Upper lobe of right lung (tissue), 1 donor: ENCODE measurements around the gene UGT1A3. TPM values are rescaled to one million over a fixed set of nuclear protein-coding genes. Genes with fewer than 3 reads are reported as not detected.
"Not testable (repeated sequence)": the region's sequence is repeated elsewhere in the genome, so short reads cannot be mapped to it uniquely, and the experiment has no call there.

Experiments
- ATAC-seq: fragments of 200-7000 bp; cut with Tn5 transposase; one replicate; pipeline ENCODE4 v1.9.1; 2020; ENCODE audit warnings: mild to moderate bottlenecking, moderate library complexity
- DNase-seq: peaks from one replicate; pipeline ENCODE4 v3.0.0-alpha.2; 2020
- H3K27ac ChIP-seq: fragments of 200-600 bp; one replicate; pipeline ENCODE4 v1.8.0; 2022
- H3K27me3 ChIP-seq: fragments of 200-600 bp; one replicate; pipeline ENCODE4 v1.8.0; 2022; ENCODE audit warnings: mild to moderate bottlenecking
- H3K36me3 ChIP-seq: fragments of 200-600 bp; one replicate; pipeline ENCODE4 v1.8.0; 2022
- H3K4me1 ChIP-seq: fragments of 200-600 bp; one replicate; pipeline ENCODE4 v1.8.0; 2022
- H3K4me3 ChIP-seq: fragments of 200-600 bp; one replicate; pipeline ENCODE4 v1.8.0; 2022; ENCODE audit warnings: mild to moderate bottlenecking
- H3K9me3 ChIP-seq: fragments of 200-600 bp; one replicate; pipeline ENCODE4 v1.8.0; 2022
- CTCF ChIP-seq: fragments of 200-600 bp; IDR thresholded peaks from one replicate; pipeline ENCODE4 v1.8.0; 2022; ENCODE audit warnings: antibody characterized with exemption
- intact Hi-C: fragments of 100-400 bp; cut with DNase I; formaldehyde crosslinking; loops from one replicate; pipeline ENCODE4 v1.11.0; 2022
- total RNA-seq: library from RNA; stranded (reverse); fragmentation: NEBNext Ultra II Directional; extraction: Animal tissue kit (Norgen Biotek cat#: 25700); gene quantifications from one replicate; pipeline ENCODE4 v1.2.1, GENCODE V29; 2021
- donor health status: DM: no; HTN: yes; CAD: no; lungs with severe emphysema.

Gene UGT1A3
- total RNA-seq, 1 donor from 2014 or later: not detected

GRCh38 chr2:233746475-233747282 is 17.8 kb downstream of the UGT1A3 start:
- Histone ChIP-seq H3K4me1 (no peaks in the 10 kb centered on the region), H3K27me3 (no peaks in the 10 kb centered on the region), H3K4me3 (no peak overlapping the region), H3K27ac (no peak overlapping the region), H3K9me3 (no peaks in the 10 kb centered on the region), H3K36me3 (no peaks in the 10 kb centered on the region)
- DNase-seq: no peak
- TF ChIP-seq CTCF: no peak
- peak; percentile 41 for ATAC-seq
- intact Hi-C loops: no loop called here

- no peak overlapping the region for H3K27ac ChIP-seq
- no peaks in the 10 kb centered on the region for H3K27me3 ChIP-seq
- ATAC-seq (peak; percentile 21), DNase-seq (no peak)
- intact Hi-C loops: no loop called here
- H3K4me3 ChIP-seq: no peak overlapping the region
- H3K4me1 ChIP-seq: no peaks in the 10 kb centered on the region
- no peak for TF ChIP-seq CTCF
- no peaks in the 10 kb centered on the region for H3K36me3 ChIP-seq
- no peaks in the 10 kb centered on the region for H3K9me3 ChIP-seq
Observed at GRCh38 chr2:233747283-233747544, 18.4 kb downstream of the UGT1A3 start.

- H3K4me3 ChIP-seq, ATAC-seq, H3K9me3 ChIP-seq, intact Hi-C loops, H3K27ac ChIP-seq, H3K27me3 ChIP-seq, H3K36me3 ChIP-seq, H3K4me1 ChIP-seq, DNase-seq: not testable (repeated sequence)
Observed at GRCh38 chr2:233750689-233751088, 21.8 kb downstream of the UGT1A3 start.

GRCh38 chr2:233751212-233752009 is 22.6 kb downstream of the UGT1A3 start:
- DNase-seq, intact Hi-C loops, H3K9me3 ChIP-seq, H3K27ac ChIP-seq, H3K27me3 ChIP-seq, ATAC-seq, H3K36me3 ChIP-seq, H3K4me3 ChIP-seq, H3K4me1 ChIP-seq: not testable (repeated sequence)

GRCh38 chr2:233754872-233755611 is 26.2 kb downstream of the UGT1A3 start:
- Histone ChIP-seq H3K9me3 (no peaks in the 10 kb centered on the region), H3K27ac (no peak overlapping the region), H3K27me3 (no peaks in the 10 kb centered on the region), H3K4me3 (no peak overlapping the region), H3K36me3 (no peaks in the 10 kb centered on the region), H3K4me1 (no peaks in the 10 kb centered on the region)
- intact Hi-C loops: no loop called here
- no peak for DNase-seq
- no peak for ATAC-seq
- no peak for TF ChIP-seq CTCF

- no peaks in the 10 kb centered on the region for H3K36me3 ChIP-seq
- no peaks in the 10 kb centered on the region for H3K27me3 ChIP-seq
- no peak for DNase-seq
- ATAC-seq: no peak
- TF ChIP-seq CTCF: no peak
- H3K4me3 ChIP-seq: no peak overlapping the region
- H3K27ac ChIP-seq: no peak overlapping the region
- H3K9me3 ChIP-seq: no peaks in the 10 kb centered on the region
- intact Hi-C loops: no loop called here
- no peaks in the 10 kb centered on the region for H3K4me1 ChIP-seq
Observed at GRCh38 chr2:233756429-233757081, 27.7 kb downstream of the UGT1A3 start.
